ENCODE results near the gene DCAKD.

GRCh38 chr17:45070001-45070400 lies 18.6 kb upstream of the DCAKD start:
- TF ChIP-seq RAD21 (IDR thresholded peaks at IDR 0.05; ENCODE audit: low read depth) (no peak), CTCF (IDR thresholded peaks at IDR 0.05 in 2 of 3, conservative IDR thresholded peaks at IDR 0.05 in 1 of 3; ENCODE audit: borderline replicate concordance in 1 of 3, insufficient read depth in 1 of 3, low read depth in 2 of 3, low read length in 2 of 3) (no peak)
